Heart left ventricle (tissue), 13 donors: Measurements from ENCODE around the gene MKLN1.

Experiments used
- POLR2A ChIP-seq, 2 donors: fragments of 450-650 bp; IDR thresholded peaks; one replicate each; pipeline ENCODE4 v1.6.1; 2017; ENCODE audit warnings: antibody characterized with exemption in 2 of 2, mild to moderate bottlenecking in 2 of 2, moderate library complexity in 2 of 2
- TF ChIP-seq, protein P1 (sequence below), 12 donors: fragments of 200-600 bp; sonication (generic) in 4 of 12; IDR thresholded peaks; one replicate each; pipeline versions ENCODE4 v1.5.0 to v1.8.0; 2018 to 2022; ENCODE audit warnings: antibody characterized with exemption in 12 of 12, mild to moderate bottlenecking in 5 of 12
- donor health status: ischemic (EF 13 %, LVEDD 7.1; RV severe dilation, severe dysfunction).
- donor health status: DM: no; HTN: yes; CAD: no.
- donor health status: DM: no; HTN: no; CAD: no.
- donor health status: ischemic (EF 25% LVEDD 6.9; RV normal size, moderate dysfunction).
- donor health status: ischemic (EF 25% LVEDD 5.7; RV mildly dilated, moderate dysfunction).
- donor health status: ischemic (EF 35%, LVEDD 5.7; RV mildly dilated, moderate dysfunction).
- donor health status: nonischemic (EF 11% LVEDD 7.7; RV severe dilation, severe dysfunction).
- donor health status: DM: yes; HTN: yes; CAD: no.
- donor health status: PGD.
- donor health status: ischemic (EF 29% LVEDD 5.4; RV normal size, mild dysfunction).
- donor health status: nonischemic (EF 23%, LVEDD 6.1; RV moderate dilation, normal function).

- TF ChIP-seq POLR2A (IDR thresholded peaks at IDR 0.05): no peak
- TF ChIP-seq, protein P1, sequence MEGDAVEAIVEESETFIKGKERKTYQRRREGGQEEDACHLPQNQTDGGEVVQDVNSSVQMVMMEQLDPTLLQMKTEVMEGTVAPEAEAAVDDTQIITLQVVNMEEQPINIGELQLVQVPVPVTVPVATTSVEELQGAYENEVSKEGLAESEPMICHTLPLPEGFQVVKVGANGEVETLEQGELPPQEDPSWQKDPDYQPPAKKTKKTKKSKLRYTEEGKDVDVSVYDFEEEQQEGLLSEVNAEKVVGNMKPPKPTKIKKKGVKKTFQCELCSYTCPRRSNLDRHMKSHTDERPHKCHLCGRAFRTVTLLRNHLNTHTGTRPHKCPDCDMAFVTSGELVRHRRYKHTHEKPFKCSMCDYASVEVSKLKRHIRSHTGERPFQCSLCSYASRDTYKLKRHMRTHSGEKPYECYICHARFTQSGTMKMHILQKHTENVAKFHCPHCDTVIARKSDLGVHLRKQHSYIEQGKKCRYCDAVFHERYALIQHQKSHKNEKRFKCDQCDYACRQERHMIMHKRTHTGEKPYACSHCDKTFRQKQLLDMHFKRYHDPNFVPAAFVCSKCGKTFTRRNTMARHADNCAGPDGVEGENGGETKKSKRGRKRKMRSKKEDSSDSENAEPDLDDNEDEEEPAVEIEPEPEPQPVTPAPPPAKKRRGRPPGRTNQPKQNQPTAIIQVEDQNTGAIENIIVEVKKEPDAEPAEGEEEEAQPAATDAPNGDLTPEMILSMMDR (IDR thresholded peaks at IDR 0.05): no peak
Observed at GRCh38 chr7:131381069-131381838, 53.6 kb downstream of the MKLN1 start.
